MM.1S (cell line): Measurements from ENCODE around the gene FAM20A.

ENCODE experiments used
- CTCF ChIP-seq: fragments of 300-600 bp; sonication (generic); IDR thresholded peaks from 2 replicates; pipeline ENCODE4 v1.5.1; 2016; ENCODE audit warnings: antibody characterized with exemption, low read length, mixed read lengths
- EZH2 ChIP-seq: fragments of 300-600 bp; sonication (generic); optimal IDR thresholded peaks from 2 replicates; pipeline ENCODE3; 2017; ENCODE audit warnings: low read depth, mild to moderate bottlenecking, antibody characterized with exemption, low read length, mixed read lengths
- EZH2phosphoT487 ChIP-seq: fragments of 300-600 bp; sonication (generic); IDR thresholded peaks from 2 replicates; pipeline ENCODE4 v1.6.1; 2018; ENCODE audit warnings: antibody characterized with exemption, low read length

DNA sequence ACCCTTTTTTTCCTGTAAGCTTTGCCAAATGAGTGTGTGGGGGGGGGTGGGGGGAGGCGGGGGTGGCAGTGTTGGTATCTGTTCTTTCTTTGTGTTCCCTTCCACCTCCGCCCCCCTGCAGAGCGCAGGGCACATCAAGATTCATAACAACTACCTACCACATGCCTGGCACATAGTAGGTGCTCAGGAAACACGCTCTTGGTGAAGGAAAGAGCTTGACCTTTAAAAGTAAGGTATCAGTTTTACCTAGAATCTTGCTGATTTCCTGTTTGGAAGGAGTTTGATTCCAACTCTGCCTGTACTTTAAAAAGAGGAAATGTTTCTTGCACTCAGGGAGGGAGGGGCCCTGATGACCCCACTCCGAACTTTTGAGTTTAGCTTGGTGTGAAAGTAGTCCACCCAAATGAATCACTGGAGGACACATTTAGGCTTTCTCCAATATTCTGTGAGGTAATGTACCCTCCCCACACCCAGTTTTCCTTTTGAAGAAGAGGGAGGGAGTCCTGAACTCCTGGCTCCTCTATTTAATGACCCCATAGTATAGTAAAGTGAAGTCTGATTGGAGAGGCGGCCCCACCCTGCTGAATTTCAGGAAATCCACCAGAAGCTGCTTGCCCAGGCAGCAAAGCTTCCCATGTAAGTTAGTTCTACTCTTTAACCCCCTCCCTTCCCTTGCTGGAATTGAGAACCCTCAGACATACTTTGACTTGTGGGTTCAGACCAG, 560 bp upstream of the FAM20A start:
- TF ChIP-seq EZH2, result no peak
- no peak for TF ChIP-seq CTCF
- no peak for TF ChIP-seq EZH2phosphoT487
